ENCODE measurements around the gene HHAT. TPM values are rescaled to one million over a fixed set of nuclear protein-coding genes. Genes with fewer than 3 reads are reported as not detected.

The HHAT gene
- polyA plus RNA-seq, 1 donor from 2014 or later: 5.3 TPM

DNA sequence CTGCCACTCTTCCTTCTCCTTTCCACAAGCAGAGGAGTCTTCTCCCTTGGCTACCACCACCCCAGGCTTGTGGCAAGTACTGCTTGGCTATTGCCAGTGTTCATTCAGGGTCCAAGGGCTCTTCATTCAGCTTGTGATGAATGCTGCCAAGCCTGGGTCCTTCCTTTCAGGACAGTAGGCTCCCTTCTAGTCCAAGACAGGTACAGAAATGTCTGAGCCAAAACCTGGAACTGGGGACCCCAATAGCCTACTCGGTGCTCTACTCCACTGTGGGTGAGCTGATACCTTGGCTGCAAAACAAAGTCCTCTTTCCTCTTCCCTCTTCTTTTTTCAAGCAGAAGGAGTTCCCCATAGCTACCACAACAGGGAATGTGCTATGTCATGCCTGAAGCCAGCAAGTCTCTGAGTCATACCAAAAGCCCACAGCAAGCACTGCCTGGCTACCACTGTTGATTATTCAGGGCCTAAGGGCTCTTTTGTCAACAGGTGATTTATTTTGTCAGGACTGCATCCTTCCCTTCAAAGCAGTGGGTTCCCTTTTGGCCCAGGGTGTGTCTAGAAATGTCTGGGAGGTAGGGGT lies 268.9 kb downstream of the HHAT start:
- Histone ChIP-seq H2AFZ (ENCODE audit: low read depth, low read length) (no peak overlapping the region), H3K9ac (ENCODE audit: low read length) (no peak overlapping the region), H3K9me2 (ENCODE audit: insufficient read depth, low read length) (no peaks in the 10 kb centered on the region), H3K4me2 (ENCODE audit: low read length) (no peak overlapping the region), H3K27ac (ENCODE audit: low read length) (no peak overlapping the region), H3K36me3 (ENCODE audit: insufficient read depth, low read length) (no peaks in the 10 kb centered on the region), H3K79me2 (replicated peaks; ENCODE audit: insufficient read depth, low read length) (no peaks in the 10 kb centered on the region), H3K4me3 (ENCODE audit: low read length) (no peak overlapping the region), H3K27me3 (ENCODE audit: insufficient read depth, low read depth, low read length) (no peaks in the 10 kb centered on the region), H3K9me3 (ENCODE audit: low read length) (no peaks in the 10 kb centered on the region), H4K20me1 (ENCODE audit: insufficient read depth) (no peaks in the 10 kb centered on the region), H3F3A (ENCODE audit: insufficient read depth, low read length, poor library complexity, severe bottlenecking) (no peaks in the 10 kb centered on the region)
- TF ChIP-seq, protein P1, sequence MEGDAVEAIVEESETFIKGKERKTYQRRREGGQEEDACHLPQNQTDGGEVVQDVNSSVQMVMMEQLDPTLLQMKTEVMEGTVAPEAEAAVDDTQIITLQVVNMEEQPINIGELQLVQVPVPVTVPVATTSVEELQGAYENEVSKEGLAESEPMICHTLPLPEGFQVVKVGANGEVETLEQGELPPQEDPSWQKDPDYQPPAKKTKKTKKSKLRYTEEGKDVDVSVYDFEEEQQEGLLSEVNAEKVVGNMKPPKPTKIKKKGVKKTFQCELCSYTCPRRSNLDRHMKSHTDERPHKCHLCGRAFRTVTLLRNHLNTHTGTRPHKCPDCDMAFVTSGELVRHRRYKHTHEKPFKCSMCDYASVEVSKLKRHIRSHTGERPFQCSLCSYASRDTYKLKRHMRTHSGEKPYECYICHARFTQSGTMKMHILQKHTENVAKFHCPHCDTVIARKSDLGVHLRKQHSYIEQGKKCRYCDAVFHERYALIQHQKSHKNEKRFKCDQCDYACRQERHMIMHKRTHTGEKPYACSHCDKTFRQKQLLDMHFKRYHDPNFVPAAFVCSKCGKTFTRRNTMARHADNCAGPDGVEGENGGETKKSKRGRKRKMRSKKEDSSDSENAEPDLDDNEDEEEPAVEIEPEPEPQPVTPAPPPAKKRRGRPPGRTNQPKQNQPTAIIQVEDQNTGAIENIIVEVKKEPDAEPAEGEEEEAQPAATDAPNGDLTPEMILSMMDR (IDR thresholded peaks at IDR 0.05; ENCODE audit: poor library complexity, severe bottlenecking): no peak

DNA sequence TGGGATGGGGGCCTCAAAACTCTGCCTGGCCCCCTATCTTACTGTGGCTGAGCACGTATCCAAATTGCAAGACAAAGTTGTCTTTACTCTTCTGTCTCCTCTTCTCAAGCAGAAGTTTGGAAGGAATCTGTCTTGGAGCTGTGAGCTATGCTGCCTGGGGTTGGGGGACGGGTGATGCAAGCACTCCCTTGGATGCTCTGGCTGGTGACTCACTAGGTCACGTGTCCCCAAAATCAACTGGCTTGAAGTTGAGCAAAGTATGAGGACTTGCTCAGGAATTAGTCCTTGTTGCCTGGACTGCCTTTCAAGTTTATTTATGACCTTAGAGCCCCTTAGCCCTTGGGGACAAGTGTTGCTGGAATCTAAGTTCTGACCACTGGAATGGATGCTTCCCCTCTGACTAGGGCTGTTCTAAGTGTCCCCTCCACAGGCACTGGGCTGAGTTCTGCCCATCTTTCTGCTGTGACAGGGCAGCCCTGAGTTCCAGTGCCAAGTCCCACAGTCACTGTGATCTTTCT lies 269.5 kb downstream of the HHAT start:
- Histone ChIP-seq H3K9ac (ENCODE audit: low read length) (no peak overlapping the region), H3F3A (ENCODE audit: insufficient read depth, low read length, poor library complexity, severe bottlenecking) (no peaks in the 10 kb centered on the region), H3K9me2 (ENCODE audit: insufficient read depth, low read length) (no peaks in the 10 kb centered on the region), H3K79me2 (replicated peaks; ENCODE audit: insufficient read depth, low read length) (no peaks in the 10 kb centered on the region), H3K4me3 (ENCODE audit: low read length) (no peak overlapping the region), H3K36me3 (ENCODE audit: insufficient read depth, low read length) (no peaks in the 10 kb centered on the region), H3K27ac (ENCODE audit: low read length) (no peak overlapping the region), H3K4me2 (ENCODE audit: low read length) (no peak overlapping the region), H3K27me3 (ENCODE audit: insufficient read depth, low read depth, low read length) (no peaks in the 10 kb centered on the region), H2AFZ (ENCODE audit: low read depth, low read length) (no peak overlapping the region), H4K20me1 (ENCODE audit: insufficient read depth) (no peaks in the 10 kb centered on the region), H3K9me3 (ENCODE audit: low read length) (no peaks in the 10 kb centered on the region)
- TF ChIP-seq MXI1 (conservative IDR thresholded peaks at IDR 0.05; ENCODE audit: poor library complexity, severe bottlenecking): no peak
- TF ChIP-seq TAF1 (IDR thresholded peaks at IDR 0.05; ENCODE audit: low read depth): no peak
- no peak for TF ChIP-seq EZH2 (IDR thresholded peaks at IDR 0.05; ENCODE audit: borderline replicate concordance, insufficient read depth, low read length, poor library complexity, severe bottlenecking)
- TF ChIP-seq RAD21 (conservative IDR thresholded peaks at IDR 0.05): no peak
- TF ChIP-seq EP300 (conservative IDR thresholded peaks at IDR 0.05; ENCODE audit: poor library complexity, severe bottlenecking): no peak
- no peak for TF ChIP-seq SMC3 (conservative IDR thresholded peaks at IDR 0.05; ENCODE audit: poor library complexity)
- TF ChIP-seq, protein P2, sequence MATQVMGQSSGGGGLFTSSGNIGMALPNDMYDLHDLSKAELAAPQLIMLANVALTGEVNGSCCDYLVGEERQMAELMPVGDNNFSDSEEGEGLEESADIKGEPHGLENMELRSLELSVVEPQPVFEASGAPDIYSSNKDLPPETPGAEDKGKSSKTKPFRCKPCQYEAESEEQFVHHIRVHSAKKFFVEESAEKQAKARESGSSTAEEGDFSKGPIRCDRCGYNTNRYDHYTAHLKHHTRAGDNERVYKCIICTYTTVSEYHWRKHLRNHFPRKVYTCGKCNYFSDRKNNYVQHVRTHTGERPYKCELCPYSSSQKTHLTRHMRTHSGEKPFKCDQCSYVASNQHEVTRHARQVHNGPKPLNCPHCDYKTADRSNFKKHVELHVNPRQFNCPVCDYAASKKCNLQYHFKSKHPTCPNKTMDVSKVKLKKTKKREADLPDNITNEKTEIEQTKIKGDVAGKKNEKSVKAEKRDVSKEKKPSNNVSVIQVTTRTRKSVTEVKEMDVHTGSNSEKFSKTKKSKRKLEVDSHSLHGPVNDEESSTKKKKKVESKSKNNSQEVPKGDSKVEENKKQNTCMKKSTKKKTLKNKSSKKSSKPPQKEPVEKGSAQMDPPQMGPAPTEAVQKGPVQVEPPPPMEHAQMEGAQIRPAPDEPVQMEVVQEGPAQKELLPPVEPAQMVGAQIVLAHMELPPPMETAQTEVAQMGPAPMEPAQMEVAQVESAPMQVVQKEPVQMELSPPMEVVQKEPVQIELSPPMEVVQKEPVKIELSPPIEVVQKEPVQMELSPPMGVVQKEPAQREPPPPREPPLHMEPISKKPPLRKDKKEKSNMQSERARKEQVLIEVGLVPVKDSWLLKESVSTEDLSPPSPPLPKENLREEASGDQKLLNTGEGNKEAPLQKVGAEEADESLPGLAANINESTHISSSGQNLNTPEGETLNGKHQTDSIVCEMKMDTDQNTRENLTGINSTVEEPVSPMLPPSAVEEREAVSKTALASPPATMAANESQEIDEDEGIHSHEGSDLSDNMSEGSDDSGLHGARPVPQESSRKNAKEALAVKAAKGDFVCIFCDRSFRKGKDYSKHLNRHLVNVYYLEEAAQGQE (IDR thresholded peaks at IDR 0.05; ENCODE audit: borderline replicate concordance): no peak
- TF ChIP-seq, protein P1 (IDR thresholded peaks at IDR 0.05; ENCODE audit: poor library complexity, severe bottlenecking): no peak
- no peak for TF ChIP-seq POLR2AphosphoS5 (IDR thresholded peaks at IDR 0.05)
